ENCODE measurements around the gene C12orf57. TPM values are rescaled to one million over a fixed set of nuclear protein-coding genes. Genes with fewer than 3 reads are reported as not detected.

The C12orf57 gene
- total and polyA plus RNA-seq, 2 experiments from 2014 or later, result 204 to 262 TPM

DNA sequence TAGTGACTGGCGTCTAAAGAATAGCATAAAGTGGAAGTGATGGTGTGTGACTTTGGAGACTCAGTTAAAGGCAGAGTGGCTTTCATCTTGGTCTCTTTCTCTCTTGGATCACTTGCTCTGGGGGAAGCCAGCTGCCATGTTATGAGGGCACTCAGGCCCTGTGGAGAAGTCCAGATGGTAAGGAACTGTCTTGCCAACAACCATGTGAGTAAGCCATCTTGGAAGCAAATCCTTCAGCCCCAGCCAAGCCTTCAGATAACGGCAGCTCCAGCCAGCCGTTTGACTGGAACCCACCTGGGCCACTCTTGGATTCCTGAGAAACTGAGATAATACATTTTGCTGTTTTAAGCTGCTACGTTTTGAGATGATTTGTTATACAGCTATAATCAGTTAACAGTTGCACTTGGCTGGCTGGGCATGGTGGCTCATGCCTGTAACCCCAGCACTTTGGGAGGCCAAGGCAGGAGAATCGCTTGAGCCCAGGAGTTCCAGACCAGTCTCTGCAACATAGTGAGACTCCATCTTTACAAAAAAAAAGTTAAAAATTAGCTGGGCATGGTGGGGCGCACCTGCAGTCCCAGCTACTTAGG is 46.9 kb upstream of the C12orf57 start:
- no peaks in the 10 kb centered on the region for H4K20me1 ChIP-seq (replicated peaks; ENCODE audit: insufficient read depth)
- no peaks in the 10 kb centered on the region for H3K9me2 ChIP-seq (ENCODE audit: insufficient read depth)
- H2AFZ ChIP-seq, result no peak overlapping the region
- Mint-ChIP-seq H3K27ac (no peak overlapping the region), H3K36me3 (ENCODE audit: low read depth) (no peaks in the 10 kb centered on the region), H3K4me1 (no peaks in the 10 kb centered on the region; the same call in 2 of the 3 replicates), H3K4me3 (no peak overlapping the region; the same call in 2 of the 3 replicates), H3K9me3 (no peaks in the 10 kb centered on the region; the same call in 2 of the 3 replicates), H3K27me3 (ENCODE audit: insufficient read depth, low read depth, poor library complexity) (peaks cover 11% of the 10 kb centered on the region)
- no peak for DNase-seq (ENCODE audit: low spot score)
- no peaks in the 10 kb centered on the region for H3K36me3 ChIP-seq (ENCODE audit: insufficient read depth)
- H3F3A ChIP-seq (replicated peaks; ENCODE audit: low read depth), result 0 out of 2 replicates have a peak, but pooled peaks cover 6% of the 10 kb centered on the region
- ATAC-seq, result no peak
- no peaks in the 10 kb centered on the region for H3K27me3 ChIP-seq (ENCODE audit: insufficient read depth)
- no peak overlapping the region for H3K4me2 ChIP-seq
- H3K4me3 ChIP-seq, result no peak overlapping the region
- no peak for TF ChIP-seq ZNF114 (CRISPR knock-in tag; IDR thresholded peaks at IDR 0.05)
- no peak for TF ChIP-seq EZH2phosphoT487 (IDR thresholded peaks at IDR 0.05; ENCODE audit: unreplicated experiment)
- no peak for TF ChIP-seq JUNB (IDR thresholded peaks at IDR 0.05; ENCODE audit: unreplicated experiment)
- TF ChIP-seq, protein P1, sequence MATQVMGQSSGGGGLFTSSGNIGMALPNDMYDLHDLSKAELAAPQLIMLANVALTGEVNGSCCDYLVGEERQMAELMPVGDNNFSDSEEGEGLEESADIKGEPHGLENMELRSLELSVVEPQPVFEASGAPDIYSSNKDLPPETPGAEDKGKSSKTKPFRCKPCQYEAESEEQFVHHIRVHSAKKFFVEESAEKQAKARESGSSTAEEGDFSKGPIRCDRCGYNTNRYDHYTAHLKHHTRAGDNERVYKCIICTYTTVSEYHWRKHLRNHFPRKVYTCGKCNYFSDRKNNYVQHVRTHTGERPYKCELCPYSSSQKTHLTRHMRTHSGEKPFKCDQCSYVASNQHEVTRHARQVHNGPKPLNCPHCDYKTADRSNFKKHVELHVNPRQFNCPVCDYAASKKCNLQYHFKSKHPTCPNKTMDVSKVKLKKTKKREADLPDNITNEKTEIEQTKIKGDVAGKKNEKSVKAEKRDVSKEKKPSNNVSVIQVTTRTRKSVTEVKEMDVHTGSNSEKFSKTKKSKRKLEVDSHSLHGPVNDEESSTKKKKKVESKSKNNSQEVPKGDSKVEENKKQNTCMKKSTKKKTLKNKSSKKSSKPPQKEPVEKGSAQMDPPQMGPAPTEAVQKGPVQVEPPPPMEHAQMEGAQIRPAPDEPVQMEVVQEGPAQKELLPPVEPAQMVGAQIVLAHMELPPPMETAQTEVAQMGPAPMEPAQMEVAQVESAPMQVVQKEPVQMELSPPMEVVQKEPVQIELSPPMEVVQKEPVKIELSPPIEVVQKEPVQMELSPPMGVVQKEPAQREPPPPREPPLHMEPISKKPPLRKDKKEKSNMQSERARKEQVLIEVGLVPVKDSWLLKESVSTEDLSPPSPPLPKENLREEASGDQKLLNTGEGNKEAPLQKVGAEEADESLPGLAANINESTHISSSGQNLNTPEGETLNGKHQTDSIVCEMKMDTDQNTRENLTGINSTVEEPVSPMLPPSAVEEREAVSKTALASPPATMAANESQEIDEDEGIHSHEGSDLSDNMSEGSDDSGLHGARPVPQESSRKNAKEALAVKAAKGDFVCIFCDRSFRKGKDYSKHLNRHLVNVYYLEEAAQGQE (IDR thresholded peaks at IDR 0.05; ENCODE audit: unreplicated experiment), result no peak
- TF ChIP-seq, protein P2, sequence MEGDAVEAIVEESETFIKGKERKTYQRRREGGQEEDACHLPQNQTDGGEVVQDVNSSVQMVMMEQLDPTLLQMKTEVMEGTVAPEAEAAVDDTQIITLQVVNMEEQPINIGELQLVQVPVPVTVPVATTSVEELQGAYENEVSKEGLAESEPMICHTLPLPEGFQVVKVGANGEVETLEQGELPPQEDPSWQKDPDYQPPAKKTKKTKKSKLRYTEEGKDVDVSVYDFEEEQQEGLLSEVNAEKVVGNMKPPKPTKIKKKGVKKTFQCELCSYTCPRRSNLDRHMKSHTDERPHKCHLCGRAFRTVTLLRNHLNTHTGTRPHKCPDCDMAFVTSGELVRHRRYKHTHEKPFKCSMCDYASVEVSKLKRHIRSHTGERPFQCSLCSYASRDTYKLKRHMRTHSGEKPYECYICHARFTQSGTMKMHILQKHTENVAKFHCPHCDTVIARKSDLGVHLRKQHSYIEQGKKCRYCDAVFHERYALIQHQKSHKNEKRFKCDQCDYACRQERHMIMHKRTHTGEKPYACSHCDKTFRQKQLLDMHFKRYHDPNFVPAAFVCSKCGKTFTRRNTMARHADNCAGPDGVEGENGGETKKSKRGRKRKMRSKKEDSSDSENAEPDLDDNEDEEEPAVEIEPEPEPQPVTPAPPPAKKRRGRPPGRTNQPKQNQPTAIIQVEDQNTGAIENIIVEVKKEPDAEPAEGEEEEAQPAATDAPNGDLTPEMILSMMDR (conservative IDR thresholded peaks at IDR 0.05; ENCODE audit: low read depth in 2 of 2), result no peak
- TF ChIP-seq, protein P3, sequence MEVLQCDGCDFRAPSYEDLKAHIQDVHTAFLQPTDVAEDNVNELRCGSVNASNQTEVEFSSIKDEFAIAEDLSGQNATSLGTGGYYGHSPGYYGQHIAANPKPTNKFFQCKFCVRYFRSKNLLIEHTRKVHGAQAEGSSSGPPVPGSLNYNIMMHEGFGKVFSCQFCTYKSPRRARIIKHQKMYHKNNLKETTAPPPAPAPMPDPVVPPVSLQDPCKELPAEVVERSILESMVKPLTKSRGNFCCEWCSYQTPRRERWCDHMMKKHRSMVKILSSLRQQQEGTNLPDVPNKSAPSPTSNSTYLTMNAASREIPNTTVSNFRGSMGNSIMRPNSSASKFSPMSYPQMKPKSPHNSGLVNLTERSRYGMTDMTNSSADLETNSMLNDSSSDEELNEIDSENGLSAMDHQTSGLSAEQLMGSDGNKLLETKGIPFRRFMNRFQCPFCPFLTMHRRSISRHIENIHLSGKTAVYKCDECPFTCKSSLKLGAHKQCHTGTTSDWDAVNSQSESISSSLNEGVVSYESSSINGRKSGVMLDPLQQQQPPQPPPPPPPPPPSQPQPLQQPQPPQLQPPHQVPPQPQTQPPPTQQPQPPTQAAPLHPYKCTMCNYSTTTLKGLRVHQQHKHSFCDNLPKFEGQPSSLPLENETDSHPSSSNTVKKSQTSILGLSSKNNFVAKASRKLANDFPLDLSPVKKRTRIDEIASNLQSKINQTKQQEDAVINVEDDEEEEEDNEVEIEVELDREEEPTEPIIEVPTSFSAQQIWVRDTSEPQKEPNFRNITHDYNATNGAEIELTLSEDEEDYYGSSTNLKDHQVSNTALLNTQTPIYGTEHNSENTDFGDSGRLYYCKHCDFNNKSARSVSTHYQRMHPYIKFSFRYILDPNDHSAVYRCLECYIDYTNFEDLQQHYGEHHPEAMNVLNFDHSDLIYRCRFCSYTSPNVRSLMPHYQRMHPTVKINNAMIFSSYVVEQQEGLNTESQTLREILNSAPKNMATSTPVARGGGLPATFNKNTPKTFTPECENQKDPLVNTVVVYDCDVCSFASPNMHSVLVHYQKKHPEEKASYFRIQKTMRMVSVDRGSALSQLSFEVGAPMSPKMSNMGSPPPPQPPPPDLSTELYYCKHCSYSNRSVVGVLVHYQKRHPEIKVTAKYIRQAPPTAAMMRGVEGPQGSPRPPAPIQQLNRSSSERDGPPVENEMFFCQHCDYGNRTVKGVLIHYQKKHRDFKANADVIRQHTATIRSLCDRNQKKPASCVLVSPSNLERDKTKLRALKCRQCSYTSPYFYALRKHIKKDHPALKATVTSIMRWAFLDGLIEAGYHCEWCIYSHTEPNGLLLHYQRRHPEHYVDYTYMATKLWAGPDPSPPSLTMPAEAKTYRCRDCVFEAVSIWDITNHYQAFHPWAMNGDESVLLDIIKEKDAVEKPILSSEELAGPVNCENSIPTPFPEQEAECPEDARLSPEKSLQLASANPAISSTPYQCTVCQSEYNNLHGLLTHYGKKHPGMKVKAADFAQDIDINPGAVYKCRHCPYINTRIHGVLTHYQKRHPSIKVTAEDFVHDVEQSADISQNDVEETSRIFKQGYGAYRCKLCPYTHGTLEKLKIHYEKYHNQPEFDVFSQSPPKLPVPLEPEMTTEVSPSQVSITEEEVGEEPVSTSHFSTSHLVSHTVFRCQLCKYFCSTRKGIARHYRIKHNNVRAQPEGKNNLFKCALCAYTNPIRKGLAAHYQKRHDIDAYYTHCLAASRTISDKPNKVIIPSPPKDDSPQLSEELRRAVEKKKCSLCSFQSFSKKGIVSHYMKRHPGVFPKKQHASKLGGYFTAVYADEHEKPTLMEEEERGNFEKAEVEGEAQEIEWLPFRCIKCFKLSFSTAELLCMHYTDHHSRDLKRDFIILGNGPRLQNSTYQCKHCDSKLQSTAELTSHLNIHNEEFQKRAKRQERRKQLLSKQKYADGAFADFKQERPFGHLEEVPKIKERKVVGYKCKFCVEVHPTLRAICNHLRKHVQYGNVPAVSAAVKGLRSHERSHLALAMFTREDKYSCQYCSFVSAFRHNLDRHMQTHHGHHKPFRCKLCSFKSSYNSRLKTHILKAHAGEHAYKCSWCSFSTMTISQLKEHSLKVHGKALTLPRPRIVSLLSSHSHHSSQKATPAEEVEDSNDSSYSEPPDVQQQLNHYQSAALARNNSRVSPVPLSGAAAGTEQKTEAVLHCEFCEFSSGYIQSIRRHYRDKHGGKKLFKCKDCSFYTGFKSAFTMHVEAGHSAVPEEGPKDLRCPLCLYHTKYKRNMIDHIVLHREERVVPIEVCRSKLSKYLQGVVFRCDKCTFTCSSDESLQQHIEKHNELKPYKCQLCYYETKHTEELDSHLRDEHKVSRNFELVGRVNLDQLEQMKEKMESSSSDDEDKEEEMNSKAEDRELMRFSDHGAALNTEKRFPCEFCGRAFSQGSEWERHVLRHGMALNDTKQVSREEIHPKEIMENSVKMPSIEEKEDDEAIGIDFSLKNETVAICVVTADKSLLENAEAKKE (CRISPR knock-in tag; IDR thresholded peaks at IDR 0.05), result no peak
- no peaks in the 10 kb centered on the region; the same call in 1 of the 2 replicates for H3K4me1 ChIP-seq (ENCODE audit: insufficient read depth)
- H3K27ac ChIP-seq (ENCODE audit: low read depth), result no peak overlapping the region
- no peaks in the 10 kb centered on the region for H3K79me2 ChIP-seq (replicated peaks; ENCODE audit: insufficient read depth)
